Measurements from ENCODE around the gene ELP1.

ELP1 gene

GRCh38 chr9:108882052-108882888 is 51.7 kb downstream of the ELP1 start:
- TF ChIP-seq CTCF (IDR thresholded peaks at IDR 0.05; ENCODE audit: unreplicated experiment in 3 of 3): no peak
- peaks cover 2% of the 10 kb centered on the region for H3K9me3 Mint-ChIP-seq
- no peak overlapping the region for H3K4me3 Mint-ChIP-seq
- peaks cover 6% of the 10 kb centered on the region for H3K4me1 Mint-ChIP-seq
- H3K27me3 Mint-ChIP-seq (ENCODE audit: low read depth): no peaks in the 10 kb centered on the region
- peaks cover 71% of the 10 kb centered on the region for H3K36me3 Mint-ChIP-seq (ENCODE audit: low read depth)
- H3K27ac Mint-ChIP-seq: no peak overlapping the region

GRCh38 chr9:108880738-108881316 is 53.1 kb downstream of the ELP1 start:
- no peak for TF ChIP-seq CTCF (IDR thresholded peaks at IDR 0.05; ENCODE audit: unreplicated experiment in 3 of 3)
- Mint-ChIP-seq H3K4me1 (peaks cover 2% of the 10 kb centered on the region), H3K4me3 (no peak overlapping the region), H3K27ac (no peak overlapping the region), H3K9me3 (peaks cover 2% of the 10 kb centered on the region), H3K36me3 (ENCODE audit: low read depth) (peaks cover 73% of the 10 kb centered on the region), H3K27me3 (ENCODE audit: low read depth) (no peaks in the 10 kb centered on the region)

- Mint-ChIP-seq H3K4me3 (no peak overlapping the region), H3K27me3 (ENCODE audit: low read depth) (no peaks in the 10 kb centered on the region), H3K4me1 (no peaks in the 10 kb centered on the region), H3K27ac (no peak overlapping the region), H3K9me3 (no peaks in the 10 kb centered on the region), H3K36me3 (ENCODE audit: low read depth) (peaks cover 81% of the 10 kb centered on the region)
- TF ChIP-seq CTCF (IDR thresholded peaks at IDR 0.05; ENCODE audit: unreplicated experiment in 3 of 3): no peak
Measured at GRCh38 chr9:108877524-108877923, 56.4 kb downstream of the ELP1 start.

GRCh38 chr9:108876425-108876824 is 57.5 kb downstream of the ELP1 start:
- Mint-ChIP-seq H3K27ac (no peak overlapping the region), H3K4me3 (no peak overlapping the region), H3K9me3 (peaks cover 6% of the 10 kb centered on the region), H3K36me3 (ENCODE audit: low read depth) (peaks cover 87% of the 10 kb centered on the region), H3K4me1 (no peaks in the 10 kb centered on the region), H3K27me3 (ENCODE audit: low read depth) (no peaks in the 10 kb centered on the region)
- no peak for TF ChIP-seq CTCF (IDR thresholded peaks at IDR 0.05; ENCODE audit: unreplicated experiment in 3 of 3)

GRCh38 chr9:108874058-108874788 is 59.7 kb downstream of the ELP1 start:
- Mint-ChIP-seq H3K27me3 (ENCODE audit: low read depth) (no peaks in the 10 kb centered on the region), H3K4me3 (no peak overlapping the region), H3K36me3 (ENCODE audit: low read depth) (peaks cover 90% of the 10 kb centered on the region), H3K4me1 (no peaks in the 10 kb centered on the region), H3K27ac (no peak overlapping the region), H3K9me3 (peaks cover 6% of the 10 kb centered on the region)
- no peak for TF ChIP-seq CTCF (IDR thresholded peaks at IDR 0.05; ENCODE audit: unreplicated experiment in 3 of 3)

Data from nephron (organoid).